MCF 10A (cell line): ENCODE results near the gene SPTAN1. TPM values are rescaled to one million over a fixed set of nuclear protein-coding genes. Genes with fewer than 3 reads are reported as not detected.

ENCODE experiments used
- BruUV-seq: library from RNA; stranded (reverse); fragments of 400-500 nt; replicated peaks from 2 replicates; lab custom pipeline; 2021; lab: Mats Ljungman, UMichigan
- CTCF ChIA-PET: fragments of 300-600 bp; sonication (Branson Sonifier 250); formaldehyde crosslinking; extraction: SDS; loops from one replicate; lab custom pipeline; 2021; ENCODE audit warnings: antibody characterized with exemption, inconsistent platforms; lab: Yijun Ruan, JAX
- POLR2A ChIA-PET: fragments of 300-600, 350-650 bp; sonication (Branson Sonifier 250); formaldehyde crosslinking; extraction: SDS; loops from one replicate; lab custom pipeline; 2020; ENCODE audit warnings: antibody characterized with exemption, inconsistent platforms; lab: Yijun Ruan, JAX
- DNase-seq: peaks from one replicate; pipeline ENCODE4 v3.0.0-alpha.2; 2018; ENCODE audit not compliant: unreplicated experiment
- H3K27ac Mint-ChIP-seq: one replicate; pipeline ENCODE4 v1.8.0; 2022; ENCODE audit warnings: mild to moderate bottlenecking, low read depth, mixed read lengths; ENCODE audit not compliant: unreplicated experiment
- H3K27me3 Mint-ChIP-seq: one replicate; pipeline ENCODE4 v1.8.0; 2022; ENCODE audit warnings: mixed read lengths; ENCODE audit not compliant: insufficient read depth, unreplicated experiment
- H3K36me3 Mint-ChIP-seq: one replicate; pipeline ENCODE4 v1.8.0; 2022; ENCODE audit warnings: mild to moderate bottlenecking, moderate library complexity, mixed read lengths; ENCODE audit not compliant: insufficient read depth, unreplicated experiment
- H3K4me1 Mint-ChIP-seq: one replicate; pipeline ENCODE4 v1.8.0; 2022; ENCODE audit warnings: mixed read lengths; ENCODE audit not compliant: insufficient read depth, unreplicated experiment
- H3K4me3 Mint-ChIP-seq: one replicate; pipeline ENCODE4 v1.8.0; 2022; ENCODE audit warnings: mild to moderate bottlenecking, moderate library complexity, mixed read lengths; ENCODE audit not compliant: unreplicated experiment
- H3K9me3 Mint-ChIP-seq: one replicate; pipeline ENCODE4 v1.8.0; 2022; ENCODE audit warnings: mixed read lengths; ENCODE audit not compliant: unreplicated experiment
- CTCF ChIP-seq: fragments of 200-600 bp; IDR thresholded peaks from one replicate; pipeline ENCODE4 v1.8.0; 2022; ENCODE audit warnings: antibody characterized with exemption, mild to moderate bottlenecking; ENCODE audit not compliant: unreplicated experiment
- intact Hi-C: fragments of 100-400 bp; cut with micrococcal nuclease; formaldehyde crosslinking; loops from 2 replicates; pipeline ENCODE4 v1.14.1; 2022
- total RNA-seq: library from RNA; stranded (reverse); gene quantifications from 2 replicates; pipeline ENCODE4 v1.2.3, GENCODE V29; 2022

SPTAN1 gene
- total RNA-seq, 1 experiment from 2014 or later: 254 TPM

GRCh38 chr9:128617943-128618342 is 65.6 kb downstream of the SPTAN1 start:
- H3K4me1 Mint-ChIP-seq: no peaks in the 10 kb centered on the region
- peaks cover 98% of the 10 kb centered on the region for H3K36me3 Mint-ChIP-seq
- H3K9me3 Mint-ChIP-seq: no peaks in the 10 kb centered on the region
- intact Hi-C loops: no loop called here
- DNase-seq: no peak
- no TSS peak for BruUV-seq
- H3K27me3 Mint-ChIP-seq: no peaks in the 10 kb centered on the region
- no peak overlapping the region for H3K4me3 Mint-ChIP-seq
- TF ChIP-seq CTCF: no peak
- ChIA-PET POLR2A (interaction anchor here (1.0 kb wide), 1 partner anchor 177 kb away, joined by 3 read pairs; no protein-coding TSS in a partner anchor), CTCF (interaction anchor here (0.6 kb wide), 2 partner anchors 133 to 386 kb away, joined by 3 to 5 read pairs; no protein-coding TSS in a partner anchor)
- no peak overlapping the region for H3K27ac Mint-ChIP-seq

GRCh38 chr9:128619127-128619526 is 66.7 kb downstream of the SPTAN1 start:
- no peak for TF ChIP-seq CTCF
- intact Hi-C loops: no loop called here
- ChIA-PET POLR2A (no interaction called here), CTCF (interaction anchor here (0.6 kb wide), 1 partner anchor 16 kb away, joined by 3 read pairs; no protein-coding TSS in a partner anchor)
- no peaks in the 10 kb centered on the region for H3K9me3 Mint-ChIP-seq
- H3K27me3 Mint-ChIP-seq: no peaks in the 10 kb centered on the region
- no peaks in the 10 kb centered on the region for H3K4me1 Mint-ChIP-seq
- no peak for DNase-seq
- H3K4me3 Mint-ChIP-seq: no peak overlapping the region
- H3K36me3 Mint-ChIP-seq: peaks cover 95% of the 10 kb centered on the region
- BruUV-seq: no TSS peak
- H3K27ac Mint-ChIP-seq: no peak overlapping the region

GRCh38 chr9:128619779-128620178 is 67.4 kb downstream of the SPTAN1 start:
- no peak for TF ChIP-seq CTCF
- H3K36me3 Mint-ChIP-seq: peaks cover 95% of the 10 kb centered on the region
- no peak overlapping the region for H3K27ac Mint-ChIP-seq
- H3K4me3 Mint-ChIP-seq: no peak overlapping the region
- no TSS peak for BruUV-seq
- H3K9me3 Mint-ChIP-seq: no peaks in the 10 kb centered on the region
- DNase-seq: no peak
- ChIA-PET CTCF (interaction anchor here (0.6 to 1.2 kb wide), 2 partner anchors 11 to 15 kb away, joined by 3 to 5 read pairs; no protein-coding TSS in a partner anchor), POLR2A (interaction anchor here (1.1 kb wide), 1 partner anchor 65 kb away, joined by 3 read pairs; no protein-coding TSS in a partner anchor)
- intact Hi-C loops: no loop called here
- no peaks in the 10 kb centered on the region for H3K27me3 Mint-ChIP-seq
- no peaks in the 10 kb centered on the region for H3K4me1 Mint-ChIP-seq

GRCh38 chr9:128621730-128622455 is 69.5 kb downstream of the SPTAN1 start:
- Mint-ChIP-seq H3K4me3 (no peak overlapping the region), H3K9me3 (no peaks in the 10 kb centered on the region), H3K27ac (no peak overlapping the region), H3K27me3 (no peaks in the 10 kb centered on the region), H3K36me3 (peaks cover 95% of the 10 kb centered on the region), H3K4me1 (no peaks in the 10 kb centered on the region)
- intact Hi-C loops: no loop called here
- TF ChIP-seq CTCF: no peak
- ChIA-PET CTCF (interaction anchor here (2.0 kb wide), 1 partner anchor 12 kb away, joined by 8 read pairs; no protein-coding TSS in a partner anchor), POLR2A (interaction anchor here (0.7 to 1.7 kb wide), 6 partner anchors 9 to 196 kb away, joined by 3 to 7 read pairs (median 4); partner anchors contain the start of gene ENDOG)
- BruUV-seq: no TSS peak
- DNase-seq: peak; percentile 16
